B cell (primary cell): ENCODE data around the gene TAS1R2. TPM values are rescaled to one million over a fixed set of nuclear protein-coding genes. Genes with fewer than 3 reads are reported as not detected.

Experiments
- ATAC-seq: fragments of 200-7000 bp; cut with Tn5 transposase; one replicate; pipeline ENCODE4 v1.10.0; 2021; ENCODE audit warnings: low read depth, mild to moderate bottlenecking, moderate number of reproducible peaks, moderate library complexity
- CTCF ChIA-PET: fragments of 350-600 bp; sonication (Branson Sonifier 250); formaldehyde crosslinking; loops from one replicate; lab custom pipeline; 2021; ENCODE audit warnings: antibody characterized with exemption, inconsistent platforms; lab: Charles Lee
- POLR2A ChIA-PET: fragments of 350-600 bp; sonication (Branson Sonifier 250); formaldehyde crosslinking; loops from one replicate; lab custom pipeline; 2021; ENCODE audit warnings: antibody characterized with exemption; lab: Charles Lee
- DNase-seq: peaks from one replicate; pipeline ENCODE4 v3.0.0; 2013
- H2AFZ ChIP-seq: 2 replicates; pipeline ENCODE4 v1.6.1; 2012; ENCODE audit warnings: mild to moderate bottlenecking, low read depth, low read length; ENCODE audit not compliant: insufficient read depth, poor library complexity, severe bottlenecking
- H3K27ac ChIP-seq, 2 donors: 1 replicate in 1 of 2; 2 replicates in 1 of 2; pipeline ENCODE4 v1.5.1; 2012 to 2013; ENCODE audit warnings: low read length in 2 of 2, mild to moderate bottlenecking in 2 of 2, moderate library complexity in 1 of 2
- H3K27me3 ChIP-seq, 4 experiments: fragments of 200-600 bp in 1 of 4; sonication (generic) in 1 of 4; replicated peaks in 1 of 4; 1 replicate in 2 of 4; 2 replicates in 2 of 4; pipeline versions ENCODE4 v1.6.1 to v1.7.0; 2013 to 2016; ENCODE audit warnings: low read length in 3 of 4, mild to moderate bottlenecking in 2 of 4, mixed read lengths in 1 of 4, moderate library complexity in 1 of 4; ENCODE audit not compliant: insufficient read depth in 4 of 4, control insufficient read depth in 3 of 4; ENCODE audit errors: control extremely low read depth in 1 of 4
- H3K36me3 ChIP-seq, 2 experiments: replicated peaks in 1 of 2; 1 replicate in 1 of 2; 2 replicates in 1 of 2; pipeline versions ENCODE4 v1.6.1 to v1.7.1; 2013; ENCODE audit warnings: low read length in 1 of 2; ENCODE audit not compliant: insufficient read depth in 2 of 2, control insufficient read depth in 1 of 2; ENCODE audit errors: control extremely low read depth in 1 of 2, extremely low read depth in 1 of 2
- H3K4me1 ChIP-seq, 2 donors: fragments of 200-600 bp in 1 of 2; sonication (generic) in 1 of 2; 1 replicate in 1 of 2; 2 replicates in 1 of 2; pipeline versions ENCODE4 v1.5.1 to v1.6.1; 2013 to 2017; ENCODE audit warnings: low read length in 2 of 2; ENCODE audit not compliant: control insufficient read depth in 2 of 2, insufficient read depth in 2 of 2
- H3K4me2 ChIP-seq: replicated peaks from 2 replicates; pipeline ENCODE3; 2012; ENCODE audit warnings: mild to moderate bottlenecking, low read depth, low read length; ENCODE audit not compliant: poor library complexity, severe bottlenecking
- H3K4me3 ChIP-seq, 5 experiments: fragments of 200-600 bp in 1 of 5; sonication (generic) in 1 of 5; 1 replicate in 3 of 5; 2 replicates in 2 of 5; pipeline versions ENCODE4 v1.5.1 to v1.7.0; 2011 to 2016; ENCODE audit warnings: low read length in 4 of 5, mild to moderate bottlenecking in 4 of 5, low read depth in 2 of 5, control low read depth in 1 of 5, moderate library complexity in 1 of 5; ENCODE audit not compliant: insufficient read depth in 1 of 5; ENCODE audit errors: control extremely low read depth in 1 of 5, extremely low read depth in 1 of 5
- H3K79me2 ChIP-seq: fragments of 200-600 bp; sonication (generic); one replicate; pipeline ENCODE4 v1.6.0; 2016; ENCODE audit warnings: low read length; ENCODE audit not compliant: control insufficient read depth, insufficient read depth
- H3K9ac ChIP-seq: fragments of 200-600 bp; sonication (generic); 2 replicates; pipeline ENCODE4 v1.6.1; 2017; ENCODE audit warnings: mild to moderate bottlenecking, low read length, moderate library complexity
- H3K9me3 ChIP-seq, 3 donors: one replicate each; pipeline versions ENCODE4 v1.6.1 to v1.7.1; 2013; ENCODE audit warnings: low read length in 2 of 3; ENCODE audit not compliant: control insufficient read depth in 2 of 3, insufficient read depth in 1 of 3; ENCODE audit errors: control extremely low read depth in 1 of 3
- H4K20me1 ChIP-seq: 2 replicates; pipeline ENCODE4 v1.6.0; 2012; ENCODE audit warnings: mild to moderate bottlenecking, low read length; ENCODE audit not compliant: insufficient read depth, control insufficient read depth, poor library complexity, severe bottlenecking
- H3K27ac Mint-ChIP-seq: one replicate; pipeline ENCODE4 v1.8.0; 2021; ENCODE audit warnings: mixed read lengths
- H3K27me3 Mint-ChIP-seq: one replicate; pipeline ENCODE4 v1.8.0; 2021; ENCODE audit warnings: mixed read lengths
- H3K4me1 Mint-ChIP-seq: one replicate; pipeline ENCODE4 v1.8.0; 2021; ENCODE audit warnings: mixed read lengths
- H3K4me3 Mint-ChIP-seq: one replicate; pipeline ENCODE4 v1.8.0; 2021; ENCODE audit warnings: mixed read lengths
- H3K9me3 Mint-ChIP-seq: one replicate; pipeline ENCODE4 v1.8.0; 2022; ENCODE audit warnings: mixed read lengths; ENCODE audit not compliant: insufficient read depth
- EZH2 ChIP-seq: IDR thresholded peaks from 2 replicates; pipeline ENCODE4 v1.6.1; 2012; ENCODE audit warnings: borderline replicate concordance, low read depth, mild to moderate bottlenecking, moderate library complexity, low read length; ENCODE audit not compliant: insufficient read depth, poor library complexity, severe bottlenecking
- WGBS: methylation state at CpG from one replicate; pipeline ENCODE4 v1.1.5; 2013; ENCODE audit warnings: missing lambda C conversion rate; ENCODE audit not compliant: insufficient coverage; 5-methylcytosine and 5-hydroxymethylcytosine counted together
- intact Hi-C: fragments of 100-400 bp; cut with micrococcal nuclease; formaldehyde crosslinking; loops from one replicate; pipeline ENCODE4 v1.10.0; 2022
- polyA plus RNA-seq: library from polyadenylated mRNA; depleted of rRNA; stranded (reverse); fragments of >200 nt; gene quantifications from 2 replicates; pipeline ENCODE4 v1.2.3, GENCODE V29; 2012
- total RNA-seq, 2 donors: library from RNA; stranded (reverse); fragments of 120-200 nt in 1 of 2; gene quantifications; 1 replicate in 1 of 2; 2 replicates in 1 of 2; pipeline versions ENCODE4 v1.2.3 to v1.2.4, GENCODE V29; 2013 to 2022
- TF ChIP-seq, protein P1 (sequence below): fragments of 200-600 bp; IDR thresholded peaks from one replicate; pipeline ENCODE4 v1.8.0; 2022; ENCODE audit warnings: antibody characterized with exemption, mild to moderate bottlenecking

TAS1R2 gene
- total and polyA plus RNA-seq, 2 donors (not counting 1 experiment from before 2014, with no cell fraction given): not detected

GRCh38 chr1:18907917-18908845, 48.7 kb upstream of the TAS1R2 start:
- Mint-ChIP-seq H3K9me3 (no peaks in the 10 kb centered on the region), H3K27ac (peak overlapping the region; percentile 90), H3K4me3 (peak overlapping the region; percentile 79), H3K4me1 (peaks cover 33% of the 10 kb centered on the region), H3K27me3 (no peaks in the 10 kb centered on the region)
- peak; percentile 68 for ATAC-seq
- H3K4me2 ChIP-seq: peak overlapping the region; percentile 71
- POLR2A ChIA-PET: interaction anchor here (0.8 to 1.8 kb wide), 3 partner anchors 19 to 64 kb away, joined by 3 to 7 read pairs (median 7); no protein-coding TSS in a partner anchor
- H2AFZ ChIP-seq: peak overlapping the region; percentile 60
- H3K4me1 ChIP-seq: peaks cover 24 to 32% of the 10 kb centered on the region in 2 donors
- CTCF ChIA-PET: interaction anchor here (0.6 to 8.8 kb wide), 22 partner anchors 13 to 318 kb away, joined by 3 to 194 read pairs (median 6); partner anchors contain the start of gene IFFO2
- H4K20me1 ChIP-seq: peaks cover 10% of the 10 kb centered on the region
- DNase-seq: peak; percentile 69
- 16% methylated on average over 20 of the region's 22 CpGs for WGBS
- intact Hi-C loops: loop anchor here (1.0 to 5.0 kb wide), 5 partner anchors 19 to 205 kb away; no protein-coding TSS in a partner anchor
- peaks cover 0 to 7% (median 0%) of the 10 kb centered on the region in 3 donors for H3K9me3 ChIP-seq
- peaks cover 9% of the 10 kb centered on the region for H3K79me2 ChIP-seq
- H3K27ac ChIP-seq: peak overlapping the region; percentile 52 to 70
- H3K36me3 ChIP-seq: peaks cover 0 to 27% of the 10 kb centered on the region in 2 experiments
- H3K4me3 ChIP-seq: peak overlapping the region in 1 of 5 experiments; percentile 38
- peak overlapping the region; percentile 2 for H3K9ac ChIP-seq
- TF ChIP-seq, protein P1, sequence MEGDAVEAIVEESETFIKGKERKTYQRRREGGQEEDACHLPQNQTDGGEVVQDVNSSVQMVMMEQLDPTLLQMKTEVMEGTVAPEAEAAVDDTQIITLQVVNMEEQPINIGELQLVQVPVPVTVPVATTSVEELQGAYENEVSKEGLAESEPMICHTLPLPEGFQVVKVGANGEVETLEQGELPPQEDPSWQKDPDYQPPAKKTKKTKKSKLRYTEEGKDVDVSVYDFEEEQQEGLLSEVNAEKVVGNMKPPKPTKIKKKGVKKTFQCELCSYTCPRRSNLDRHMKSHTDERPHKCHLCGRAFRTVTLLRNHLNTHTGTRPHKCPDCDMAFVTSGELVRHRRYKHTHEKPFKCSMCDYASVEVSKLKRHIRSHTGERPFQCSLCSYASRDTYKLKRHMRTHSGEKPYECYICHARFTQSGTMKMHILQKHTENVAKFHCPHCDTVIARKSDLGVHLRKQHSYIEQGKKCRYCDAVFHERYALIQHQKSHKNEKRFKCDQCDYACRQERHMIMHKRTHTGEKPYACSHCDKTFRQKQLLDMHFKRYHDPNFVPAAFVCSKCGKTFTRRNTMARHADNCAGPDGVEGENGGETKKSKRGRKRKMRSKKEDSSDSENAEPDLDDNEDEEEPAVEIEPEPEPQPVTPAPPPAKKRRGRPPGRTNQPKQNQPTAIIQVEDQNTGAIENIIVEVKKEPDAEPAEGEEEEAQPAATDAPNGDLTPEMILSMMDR: no peak
- no peak for TF ChIP-seq EZH2
- no peaks in the 10 kb centered on the region for H3K27me3 ChIP-seq
